ENCODE results near the gene SKI.
"Not testable (repeated sequence)": the region's sequence is repeated elsewhere in the genome, so short reads cannot be mapped to it uniquely, and the experiment has no call there.

Gene SKI

DNA sequence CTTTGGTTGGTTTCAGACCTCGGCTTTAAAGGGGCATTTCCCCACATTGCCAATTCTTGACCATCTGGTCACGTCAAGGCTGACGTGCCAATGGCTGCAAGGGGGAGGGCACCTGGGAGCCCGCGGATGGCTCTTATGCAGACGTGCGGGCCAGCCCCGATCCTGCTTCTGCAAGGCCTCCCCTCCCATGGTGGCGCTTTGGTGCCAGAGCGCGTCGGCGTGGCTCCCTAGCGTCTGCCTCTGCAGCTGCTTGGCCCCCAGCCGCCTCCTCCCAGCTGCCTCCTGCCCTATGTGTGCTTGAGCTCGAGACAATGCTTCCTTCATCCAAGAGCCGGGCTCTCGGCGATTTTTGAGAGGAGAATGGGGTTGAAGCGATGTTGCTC, 29.1 kb downstream of the SKI start:
- H3K27ac Mint-ChIP-seq, result no peak overlapping the region
- no peak for DNase-seq (ENCODE audit: low spot score)

DNA sequence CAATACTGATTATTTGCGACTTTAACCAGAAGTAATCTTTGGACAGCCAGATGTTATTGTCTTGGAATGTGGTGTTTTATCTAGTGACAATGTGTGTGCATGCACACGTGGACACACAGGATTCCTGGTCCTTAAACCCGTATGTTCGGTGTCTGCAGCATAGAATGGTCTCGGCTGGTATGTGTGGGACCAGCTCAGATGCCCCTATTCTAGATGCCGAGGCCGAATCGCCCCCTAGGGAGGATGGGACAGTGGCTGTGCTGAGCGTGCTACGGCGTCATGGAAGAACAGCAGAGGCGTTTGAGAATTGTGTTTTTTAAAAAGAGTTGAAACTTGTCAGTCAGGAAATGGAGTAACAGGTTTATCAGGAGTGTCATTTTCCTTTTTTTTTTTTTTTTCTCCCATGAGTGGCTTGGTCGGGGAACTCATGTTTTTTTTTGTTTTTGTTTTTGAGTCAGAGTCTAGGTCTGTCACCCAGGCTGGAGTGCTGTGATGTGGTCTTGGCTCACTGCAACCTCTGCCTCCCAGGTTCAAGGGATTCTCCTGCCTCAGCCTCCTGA, 30.1 kb downstream of the SKI start:
- Mint-ChIP-seq H3K27me3 (ENCODE audit: low read depth) (no peaks in the 10 kb centered on the region), H3K36me3 (ENCODE audit: low read depth) (peaks cover 30% of the 10 kb centered on the region), H3K4me1 (ENCODE audit: low read depth) (peaks cover 33% of the 10 kb centered on the region), H3K9me3 (peaks cover 9% of the 10 kb centered on the region), H3K27ac (peak overlapping the region; percentile 73), H3K4me3 (peak overlapping the region; percentile 46)
- DNase-seq (ENCODE audit: low spot score), result no peak

More for the DNA sequence above, 29.1 kb downstream of the SKI start:
- Mint-ChIP-seq H3K27me3 (ENCODE audit: low read depth) (no peaks in the 10 kb centered on the region), H3K36me3 (ENCODE audit: low read depth) (peaks cover 40% of the 10 kb centered on the region), H3K4me1 (ENCODE audit: low read depth) (peaks cover 36% of the 10 kb centered on the region), H3K4me3 (no peak overlapping the region), H3K9me3 (peaks cover 13% of the 10 kb centered on the region)

DNA sequence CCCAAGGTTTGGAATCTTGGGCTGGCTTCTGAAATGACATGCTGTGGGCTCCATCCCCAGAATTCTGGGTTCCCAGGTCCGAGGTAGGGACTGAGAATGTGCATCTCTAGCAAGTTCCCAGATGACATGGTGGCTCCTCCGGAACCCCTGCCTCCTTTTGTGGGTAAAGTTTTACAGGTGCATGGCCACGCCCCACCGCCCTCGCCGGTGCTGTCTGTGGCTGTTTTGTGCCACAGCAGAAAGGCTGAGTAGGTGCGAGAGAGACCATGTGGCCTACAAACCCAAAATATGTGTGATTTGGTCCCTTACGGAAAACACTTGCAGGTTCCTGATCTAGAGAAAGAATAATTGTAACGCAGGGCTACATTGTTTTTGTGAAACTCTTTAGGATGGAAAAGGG, 30.9 kb downstream of the SKI start:
- peaks cover 34% of the 10 kb centered on the region for H3K4me1 Mint-ChIP-seq (ENCODE audit: low read depth)
- peak; percentile 50 for DNase-seq (ENCODE audit: low spot score)
- H3K27ac Mint-ChIP-seq, result peak overlapping the region; percentile 4
- H3K9me3 Mint-ChIP-seq, result peaks cover 9% of the 10 kb centered on the region
- peaks cover 23% of the 10 kb centered on the region for H3K36me3 Mint-ChIP-seq (ENCODE audit: low read depth)
- H3K4me3 Mint-ChIP-seq, result peak overlapping the region; percentile 57
- no peaks in the 10 kb centered on the region for H3K27me3 Mint-ChIP-seq (ENCODE audit: low read depth)

DNA sequence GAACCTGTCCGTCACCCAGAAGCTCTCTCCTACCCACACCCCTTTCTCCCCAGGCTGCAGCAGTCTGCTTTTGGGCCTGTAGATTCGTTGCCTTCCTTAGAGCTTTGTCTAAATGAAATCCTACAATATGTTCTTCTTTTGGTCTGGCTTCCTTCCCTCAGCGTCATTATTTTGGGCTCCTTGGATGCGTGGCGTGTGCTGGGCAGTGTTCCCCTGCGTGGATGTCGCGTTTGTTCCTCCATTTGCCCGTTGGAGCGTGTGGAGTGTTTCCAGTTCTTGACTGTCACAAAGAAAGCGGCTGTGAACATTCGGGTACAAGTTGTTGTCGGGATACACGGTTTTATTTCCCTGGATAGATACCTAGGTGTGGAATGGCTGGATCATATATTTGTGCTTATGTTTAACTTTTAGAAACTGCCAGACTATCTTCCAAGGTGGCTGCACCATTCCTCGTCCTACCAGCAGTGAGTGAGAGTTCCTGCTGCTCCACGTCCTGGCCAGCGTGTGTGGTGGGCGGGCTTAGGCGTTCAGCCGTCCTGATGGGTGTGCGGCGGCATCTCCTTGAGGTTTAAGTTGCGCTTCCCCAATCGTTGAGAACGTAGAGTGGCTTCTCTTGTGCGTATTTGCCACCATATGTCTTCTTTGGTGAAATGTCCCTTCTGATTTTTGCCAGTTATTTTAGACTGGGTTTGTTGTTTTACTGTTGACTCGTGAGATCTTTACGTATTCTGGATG, 31.7 kb downstream of the SKI start:
- H3K9me3 Mint-ChIP-seq, result peaks cover 5% of the 10 kb centered on the region
- peaks cover 15% of the 10 kb centered on the region for H3K36me3 Mint-ChIP-seq (ENCODE audit: low read depth)
- no peaks in the 10 kb centered on the region for H3K27me3 Mint-ChIP-seq (ENCODE audit: low read depth)
- peak overlapping the region; percentile 47 for H3K27ac Mint-ChIP-seq
- H3K4me1 Mint-ChIP-seq (ENCODE audit: low read depth), result peaks cover 30% of the 10 kb centered on the region
- no peak overlapping the region for H3K4me3 Mint-ChIP-seq
- no peak for DNase-seq (ENCODE audit: low spot score)

DNA sequence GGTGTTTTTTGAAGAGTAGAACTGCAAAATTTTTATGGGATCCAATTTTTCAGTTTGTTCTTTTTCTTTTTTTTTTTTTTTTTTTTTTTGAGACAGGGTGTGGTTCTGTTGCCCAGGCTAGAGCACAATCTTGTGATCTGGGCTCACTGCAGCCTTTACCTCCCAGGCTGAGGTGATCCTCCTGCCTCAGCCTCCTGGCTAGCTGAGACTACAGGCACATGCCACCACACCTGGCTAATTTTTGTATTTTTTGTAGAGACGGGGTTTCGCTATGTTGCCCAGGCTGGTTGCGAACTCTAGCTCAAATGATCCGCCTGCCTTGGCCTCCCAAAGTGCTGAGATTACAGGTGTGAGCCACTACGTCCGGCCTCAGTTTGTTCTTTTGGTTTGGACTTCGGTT, 32.4 kb downstream of the SKI start:
- not testable (repeated sequence) for H3K27ac Mint-ChIP-seq; H3K9me3 Mint-ChIP-seq; H3K4me3 Mint-ChIP-seq; H3K27me3 Mint-ChIP-seq (ENCODE audit: low read depth); DNase-seq (ENCODE audit: low spot score)
- Mint-ChIP-seq H3K36me3 (ENCODE audit: low read depth) (peaks cover 21% of the 10 kb centered on the region), H3K4me1 (ENCODE audit: low read depth) (peaks cover 36% of the 10 kb centered on the region)

DNA sequence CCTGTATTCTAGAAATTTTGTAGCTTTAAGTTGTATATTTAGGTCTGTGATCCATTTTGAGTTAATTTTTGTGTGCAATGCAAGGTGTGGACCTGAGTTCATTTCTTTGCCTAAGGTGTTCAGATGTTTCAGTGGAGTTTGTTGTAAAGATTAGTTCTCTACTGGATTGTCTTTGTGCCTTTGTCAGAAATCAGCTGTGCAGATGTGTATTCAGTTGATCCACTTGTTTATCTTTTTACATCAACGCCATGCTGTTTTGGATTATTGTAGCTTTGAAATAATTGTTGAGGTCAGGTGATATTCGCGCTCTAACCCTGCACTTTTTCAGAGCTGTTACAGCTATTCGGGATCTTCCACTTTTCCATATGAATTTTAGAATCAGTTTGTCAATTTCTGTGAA, 32.8 kb downstream of the SKI start:
- no peak overlapping the region for H3K4me3 Mint-ChIP-seq
- peaks cover 5% of the 10 kb centered on the region for H3K9me3 Mint-ChIP-seq
- peaks cover 21% of the 10 kb centered on the region for H3K36me3 Mint-ChIP-seq (ENCODE audit: low read depth)
- H3K27me3 Mint-ChIP-seq (ENCODE audit: low read depth), result no peaks in the 10 kb centered on the region
- peaks cover 37% of the 10 kb centered on the region for H3K4me1 Mint-ChIP-seq (ENCODE audit: low read depth)
- no peak for DNase-seq (ENCODE audit: low spot score)
- H3K27ac Mint-ChIP-seq, result no peak overlapping the region

DNA sequence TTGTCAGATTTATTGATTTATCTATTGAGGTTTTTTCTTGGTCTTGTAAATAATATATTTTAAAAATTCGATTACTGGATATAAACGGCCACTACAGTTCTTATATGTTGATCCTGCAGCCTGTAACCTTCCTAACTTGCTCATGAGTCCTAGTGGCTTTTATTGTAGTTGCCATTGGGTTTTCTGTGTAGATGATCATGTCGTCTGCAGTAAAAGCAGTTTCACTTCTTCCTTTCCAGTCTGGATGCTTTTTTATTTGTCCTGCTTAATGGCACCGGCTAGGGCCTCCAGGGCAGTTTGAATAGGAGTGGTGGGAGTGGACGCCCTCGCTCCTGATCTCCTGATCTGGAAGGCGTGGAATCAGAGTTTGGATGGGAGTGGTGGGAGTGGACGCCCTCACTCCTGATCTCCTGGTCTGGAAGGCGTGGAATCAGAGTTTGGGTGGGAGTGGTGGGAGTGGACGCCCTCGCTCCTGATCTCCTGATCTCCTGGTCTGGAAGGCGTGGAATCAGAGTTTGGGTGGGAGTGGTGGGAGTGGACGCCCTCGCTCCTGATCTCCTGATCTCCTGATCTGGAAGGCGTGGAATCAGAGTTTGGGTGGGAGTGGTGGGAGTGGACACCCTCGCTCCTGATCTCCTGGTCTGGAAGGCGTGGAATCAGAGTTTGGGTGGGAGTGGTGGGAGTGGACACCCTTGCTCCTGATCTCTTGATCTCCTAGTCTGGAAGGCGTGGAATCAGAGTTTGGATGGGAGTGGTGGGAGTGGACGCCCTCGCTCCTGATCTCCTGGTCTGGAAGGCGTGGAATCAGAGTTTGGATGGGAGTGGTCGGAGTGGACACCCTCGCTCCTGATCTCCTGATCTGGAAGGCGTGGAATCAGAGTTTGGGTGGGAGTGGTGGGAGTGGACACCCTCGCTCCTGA, 33.6 kb downstream of the SKI start:
- not testable (repeated sequence) for H3K27me3 Mint-ChIP-seq (ENCODE audit: low read depth); DNase-seq (ENCODE audit: low spot score); H3K4me3 Mint-ChIP-seq; H3K9me3 Mint-ChIP-seq; H3K27ac Mint-ChIP-seq
- H3K4me1 Mint-ChIP-seq (ENCODE audit: low read depth), result peaks cover 43% of the 10 kb centered on the region
- peaks cover 24% of the 10 kb centered on the region for H3K36me3 Mint-ChIP-seq (ENCODE audit: low read depth)

DNA sequence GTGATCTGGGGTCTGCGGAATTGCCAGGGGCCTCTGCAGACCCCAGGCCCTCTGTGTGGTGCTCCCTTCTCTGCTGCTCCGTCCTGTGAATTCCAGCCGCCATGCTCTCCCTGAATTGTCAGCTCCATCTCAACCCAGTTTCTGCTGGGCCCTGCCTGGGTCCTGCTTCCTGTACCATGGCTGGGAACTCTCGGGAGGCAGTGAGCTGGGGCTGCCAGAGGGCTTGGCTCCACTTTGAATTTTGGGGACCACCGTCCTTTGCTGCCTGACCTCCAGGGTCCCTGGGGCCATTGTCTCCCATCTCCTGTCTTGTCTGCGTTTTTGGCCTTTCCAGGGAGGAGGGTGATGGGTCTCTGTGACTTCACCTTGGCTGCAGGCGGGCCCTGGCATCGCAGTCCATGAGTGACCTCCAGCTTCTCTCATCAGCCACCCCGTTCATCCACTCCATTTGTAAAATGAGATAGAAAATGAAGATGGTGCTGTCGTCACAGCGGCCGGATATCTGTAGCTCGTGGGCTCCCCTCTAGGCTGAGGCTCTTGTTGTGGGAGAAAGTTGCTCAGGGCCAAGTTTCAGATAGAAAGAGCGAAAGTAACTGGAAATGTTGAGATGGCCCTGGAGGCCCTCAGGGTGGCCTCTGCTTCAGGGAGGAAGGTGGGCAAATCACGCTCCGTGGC, 38.3 kb downstream of the SKI start:
- Mint-ChIP-seq H3K4me1 (ENCODE audit: low read depth) (peaks cover 15% of the 10 kb centered on the region), H3K4me3 (no peak overlapping the region)

DNA sequence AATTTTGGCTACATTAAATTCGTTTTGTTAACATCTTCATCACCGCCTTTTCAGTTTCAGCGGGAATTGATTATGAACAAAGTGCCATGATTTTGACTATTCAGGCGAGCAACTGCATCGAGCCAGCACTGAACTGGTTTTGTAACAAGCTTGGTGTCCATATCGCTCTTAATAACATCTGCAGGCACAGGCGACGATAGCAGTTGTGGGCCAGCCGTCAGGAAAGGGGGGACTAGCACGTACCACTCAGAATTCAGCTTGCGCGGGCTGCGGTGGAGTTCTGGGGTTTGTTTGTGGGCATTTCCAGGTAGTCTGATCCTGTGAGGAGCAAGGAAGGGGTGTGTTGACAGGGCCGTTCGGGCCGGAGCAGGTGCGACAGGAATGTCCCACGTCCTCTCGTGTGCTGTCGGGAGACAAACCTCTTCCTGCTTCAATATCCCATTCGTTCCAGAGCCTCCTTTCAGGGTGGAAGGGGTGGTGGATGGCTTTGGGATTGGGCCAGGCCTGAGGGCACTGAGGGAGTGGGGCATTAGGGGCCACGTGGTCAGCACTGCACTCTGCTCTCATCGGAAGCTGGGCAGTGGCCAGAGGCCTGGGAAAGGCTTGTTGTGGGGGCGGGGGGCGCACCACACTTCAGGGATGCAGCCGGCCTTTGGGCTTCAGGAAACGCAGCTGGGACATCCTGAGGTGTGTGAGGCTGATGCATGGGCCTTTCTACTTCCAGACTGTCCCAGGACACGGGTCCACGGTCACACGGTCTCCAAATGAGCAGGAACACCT, 39.1 kb downstream of the SKI start:
- Mint-ChIP-seq H3K36me3 (ENCODE audit: low read depth) (peaks cover 12% of the 10 kb centered on the region), H3K4me3 (no peak overlapping the region), H3K9me3 (no peaks in the 10 kb centered on the region), H3K27ac (no peak overlapping the region), H3K27me3 (ENCODE audit: low read depth) (no peaks in the 10 kb centered on the region), H3K4me1 (ENCODE audit: low read depth) (peaks cover 15% of the 10 kb centered on the region)
- DNase-seq (ENCODE audit: low spot score), result no peak

More for the DNA sequence above, 38.3 kb downstream of the SKI start:
- no peaks in the 10 kb centered on the region for H3K9me3 Mint-ChIP-seq
- DNase-seq (ENCODE audit: low spot score), result no peak
- H3K27ac Mint-ChIP-seq, result no peak overlapping the region
- H3K36me3 Mint-ChIP-seq (ENCODE audit: low read depth), result peaks cover 12% of the 10 kb centered on the region
- H3K27me3 Mint-ChIP-seq (ENCODE audit: low read depth), result no peaks in the 10 kb centered on the region

DNA sequence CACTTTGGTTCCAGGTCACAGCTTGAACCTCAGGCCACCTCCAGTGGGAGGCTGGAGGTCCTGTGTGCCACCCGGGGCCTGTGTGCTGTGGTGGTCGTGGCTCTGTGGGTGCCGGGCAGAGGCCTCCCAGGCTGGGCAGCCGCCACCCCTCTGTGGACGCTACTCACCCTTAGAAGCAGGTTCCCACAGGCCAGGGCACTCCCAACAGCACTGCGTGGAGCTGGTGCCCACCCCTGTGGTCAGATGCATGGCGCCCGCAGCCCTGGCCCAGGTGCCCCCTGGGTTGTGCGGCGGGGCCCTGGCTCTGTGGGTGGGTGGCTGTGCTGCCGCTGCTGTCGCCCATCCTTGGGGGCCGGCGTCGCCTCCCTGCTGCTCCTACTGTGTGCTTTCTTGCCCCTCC, 39.7 kb downstream of the SKI start:
- DNase-seq (ENCODE audit: low spot score), result no peak
- Mint-ChIP-seq H3K27me3 (ENCODE audit: low read depth) (no peaks in the 10 kb centered on the region), H3K9me3 (no peaks in the 10 kb centered on the region), H3K36me3 (ENCODE audit: low read depth) (peaks cover 12% of the 10 kb centered on the region), H3K27ac (no peak overlapping the region), H3K4me1 (ENCODE audit: low read depth) (peaks cover 15% of the 10 kb centered on the region), H3K4me3 (no peak overlapping the region)

DNA sequence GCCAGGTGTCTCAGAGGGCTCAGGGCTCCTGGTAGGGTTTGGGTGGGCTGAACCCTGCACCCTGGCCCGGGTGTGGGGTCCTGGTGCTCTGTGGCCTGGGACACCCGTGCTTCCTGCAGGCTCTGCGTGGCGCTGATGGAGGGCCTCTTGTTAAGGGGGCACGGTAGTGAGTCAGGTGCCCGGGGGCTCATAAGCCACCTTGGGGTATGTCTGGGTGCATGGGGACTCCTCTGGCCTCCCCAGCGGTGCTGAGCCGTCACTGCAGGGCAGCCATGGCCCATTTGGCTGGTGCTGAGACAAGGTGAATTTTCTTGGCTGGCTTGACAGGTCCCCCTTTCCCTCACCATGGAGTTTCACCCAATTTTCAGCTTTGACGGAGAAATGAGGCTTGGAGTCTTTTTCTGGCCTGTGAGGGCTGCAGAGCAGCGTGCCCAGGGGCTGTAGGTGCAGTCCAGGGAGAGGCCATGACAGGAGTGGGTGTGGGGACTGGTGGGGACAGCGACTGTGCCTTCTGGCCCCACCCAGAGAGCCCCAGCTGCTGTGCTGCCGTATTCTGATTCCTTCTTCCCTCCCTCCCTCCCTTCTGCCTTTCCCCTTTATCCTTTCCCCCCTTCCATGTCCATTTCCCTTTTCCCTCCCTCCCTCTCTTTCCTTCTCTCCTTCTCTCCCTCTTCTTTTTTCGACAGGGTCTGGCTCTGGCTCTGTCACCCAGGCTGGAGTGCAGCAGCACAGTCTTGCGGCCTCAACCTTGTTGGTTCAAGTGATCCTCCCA, 40.4 kb downstream of the SKI start:
- H3K27ac Mint-ChIP-seq, result peak overlapping the region; percentile 63
- peaks cover 12% of the 10 kb centered on the region for H3K36me3 Mint-ChIP-seq (ENCODE audit: low read depth)
- peaks cover 13% of the 10 kb centered on the region for H3K4me1 Mint-ChIP-seq (ENCODE audit: low read depth)
- H3K4me3 Mint-ChIP-seq, result no peak overlapping the region
- DNase-seq (ENCODE audit: low spot score), result no peak
- no peaks in the 10 kb centered on the region for H3K27me3 Mint-ChIP-seq (ENCODE audit: low read depth)
- H3K9me3 Mint-ChIP-seq, result no peaks in the 10 kb centered on the region

DNA sequence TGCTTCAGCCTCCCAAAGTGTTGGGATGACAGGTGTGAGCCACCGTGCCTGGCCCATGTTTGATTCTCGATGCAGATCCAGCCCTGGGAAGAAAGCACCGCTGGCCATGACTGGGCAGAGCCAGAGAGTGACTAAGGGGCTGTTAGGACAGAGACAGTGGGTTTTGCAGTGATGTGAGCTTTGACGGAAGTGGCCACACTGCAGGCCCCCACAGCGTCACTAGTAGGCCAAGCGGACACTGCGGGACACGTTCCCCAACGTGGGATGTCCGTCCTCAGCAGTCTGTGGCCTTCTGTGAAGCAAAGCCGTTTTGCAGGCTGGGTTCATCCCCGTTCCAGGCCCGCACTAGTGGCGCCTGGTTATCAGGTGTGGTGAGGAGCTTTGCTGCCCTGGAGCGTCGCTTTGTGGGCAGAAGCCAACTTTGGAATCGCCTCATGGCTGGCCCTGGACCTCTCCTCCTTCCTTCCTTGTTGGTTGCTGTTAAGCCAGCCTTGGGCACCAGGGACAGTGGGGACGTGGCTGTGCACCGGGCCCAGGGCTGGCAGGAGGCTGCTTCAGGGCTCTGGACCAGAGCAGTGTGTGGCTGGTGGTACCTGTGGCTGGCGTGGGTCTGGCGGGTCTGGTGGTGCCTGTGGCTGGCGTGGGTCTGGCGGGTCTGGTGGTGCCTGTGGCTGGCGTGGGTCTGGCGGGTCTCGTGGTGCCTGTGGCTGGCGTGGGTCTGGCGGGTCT, 41.2 kb downstream of the SKI start:
- DNase-seq (ENCODE audit: low spot score), result no peak
- Mint-ChIP-seq H3K27me3 (ENCODE audit: low read depth) (no peaks in the 10 kb centered on the region), H3K36me3 (ENCODE audit: low read depth) (peaks cover 12% of the 10 kb centered on the region), H3K4me1 (ENCODE audit: low read depth) (peaks cover 13% of the 10 kb centered on the region), H3K9me3 (no peaks in the 10 kb centered on the region), H3K27ac (no peak overlapping the region), H3K4me3 (no peak overlapping the region)
